K562 (cell line): ENCODE results near the gene ASMTL. TPM values are rescaled to one million over a fixed set of nuclear protein-coding genes. Genes with fewer than 3 reads are reported as not detected.
A peak's percentile ranks its signal among the peaks of the same experiment; 100 is the strongest.

Experiments
- ETV1 ChIP-seq: fragments of 450-650 bp; conservative IDR thresholded peaks from 2 replicates; pipeline ENCODE4 v1.6.1; 2016; ENCODE audit warnings: missing genetic modification characterization, control low read depth, low read depth, missing compliant biosample characterization
- GABPA ChIP-seq: fragments of 200-800 bp; sonication (Bioruptor generic); conservative IDR thresholded peaks from 2 replicates; pipeline ENCODE4 v1.6.1; 2016; ENCODE audit warnings: low read depth, missing genetic modification characterization, missing compliant biosample characterization
- HDAC1 ChIP-seq, 2 experiments: fragments of 450-650 bp; IDR thresholded peaks; 2 replicates each; pipeline ENCODE4 v1.6.1; 2016 to 2017; ENCODE audit warnings: inconsistent platforms in 1 of 2, mild to moderate bottlenecking in 1 of 2, moderate library complexity in 1 of 2
- RBM22 ChIP-seq: fragments of 200-400 bp; formaldehyde crosslinking; IDR thresholded peaks from 2 replicates; pipeline ENCODE4 v1.6.1; 2018; ENCODE audit warnings: low read length, low read depth; ENCODE audit not compliant: poor library complexity, severe bottlenecking
- TCF3 ChIP-seq: sonication (generic); formaldehyde crosslinking; IDR thresholded peaks from 2 replicates; pipeline ENCODE4 v1.4.0; 2020; ENCODE audit warnings: mild to moderate bottlenecking, missing genetic modification reagents
- YY1 ChIP-seq, 3 experiments: IDR thresholded peaks; 2 replicates each; pipeline ENCODE4 v1.6.1; 2011; ENCODE audit warnings: low read length in 2 of 3, mild to moderate bottlenecking in 2 of 3, moderate library complexity in 2 of 3, borderline replicate concordance in 1 of 3, control low read depth in 1 of 3, low read depth in 1 of 3; ENCODE audit not compliant: insufficient read depth in 3 of 3, insufficient replicate concordance in 2 of 3, control insufficient read depth in 1 of 3, insufficient read length in 1 of 3; ENCODE audit errors: extremely low read depth in 1 of 3
- ZKSCAN3 ChIP-seq: fragments of 250-450 bp; sonication (Bioruptor Pico); IDR thresholded peaks from 2 replicates; pipeline ENCODE4 v1.4.0; 2020
- ZNF263 ChIP-seq: sonication (generic); formaldehyde crosslinking; IDR thresholded peaks from 2 replicates; pipeline ENCODE4 v1.8.0; 2022; ENCODE audit warnings: mild to moderate bottlenecking, missing genetic modification reagents, borderline replicate concordance
- ZNF316 ChIP-seq: fragments of 450-650 bp; IDR thresholded peaks from 2 replicates; pipeline ENCODE4 v1.6.1; 2016
- ZNF507 ChIP-seq: conservative IDR thresholded peaks from 2 replicates; pipeline ENCODE4 v1.6.1; 2017; ENCODE audit warnings: missing genetic modification characterization, missing compliant biosample characterization
- ZNF583 ChIP-seq: fragments of 250-450 bp; sonication (Bioruptor Pico); IDR thresholded peaks from 2 replicates; pipeline ENCODE4 v1.4.0; 2020
- polyA plus RNA-seq, 8 experiments: library from polyadenylated mRNA; depleted of rRNA in 4 of 8; stranded (reverse) in 5 of 8; unstranded in 3 of 8; fragments of >200 nt; fragmentation: Nextera tagmentation in 2 of 8; fragmentation: Illumina TruSeq in 1 of 8; extraction: Ambion mirVana in 2 of 8; extraction: Trizol in 1 of 8; gene quantifications; 2 replicates each; pipeline versions ENCODE4 v1.2.1 to v1.2.3, GENCODE V29; 2011 to 2014; ENCODE audit warnings: inconsistent platforms in 1 of 8, missing spikeins in 1 of 8
- total RNA-seq, 7 experiments: library from RNA; depleted of rRNA in 6 of 7; stranded (reverse); fragments of >200 nt in 6 of 7; fragmentation: Illumina TruSeq in 2 of 7; extraction: Trizol in 2 of 7; gene quantifications; 2 replicates each; pipeline versions ENCODE4 v1.2.1 to v1.2.3, GENCODE V29; 2011 to 2021; ENCODE audit warnings: low replicate concordance in 1 of 7
- TF ChIP-seq, protein P1 (sequence below): fragments of 250-450 bp; sonication (Bioruptor Pico); IDR thresholded peaks from 2 replicates; pipeline ENCODE4 v1.4.0; 2020; ENCODE audit warnings: borderline replicate concordance
- TF ChIP-seq, protein P2 (sequence below): fragments of 450-650 bp; formaldehyde crosslinking; IDR thresholded peaks from 2 replicates; pipeline ENCODE4 v1.4.0; 2020; ENCODE audit warnings: mild to moderate bottlenecking
- TF ChIP-seq, protein P3 (sequence below), 2 experiments: fragments of 450-650 bp in 1 of 2; sonication (generic) in 1 of 2; formaldehyde crosslinking in 1 of 2; IDR thresholded peaks; 2 replicates each; pipeline versions ENCODE4 v1.7.1 to v1.9.0; 2016 to 2022; ENCODE audit warnings: inconsistent platforms in 1 of 2, mild to moderate bottlenecking in 1 of 2, missing genetic modification reagents in 1 of 2

The ASMTL gene
- total and polyA plus RNA-seq, 9 of the 15 experiments (the other 6 are each of a cell fraction or from before 2014, with no cell fraction given) = 0.56 to 20.6 (median 7.6) TPM

DNA sequence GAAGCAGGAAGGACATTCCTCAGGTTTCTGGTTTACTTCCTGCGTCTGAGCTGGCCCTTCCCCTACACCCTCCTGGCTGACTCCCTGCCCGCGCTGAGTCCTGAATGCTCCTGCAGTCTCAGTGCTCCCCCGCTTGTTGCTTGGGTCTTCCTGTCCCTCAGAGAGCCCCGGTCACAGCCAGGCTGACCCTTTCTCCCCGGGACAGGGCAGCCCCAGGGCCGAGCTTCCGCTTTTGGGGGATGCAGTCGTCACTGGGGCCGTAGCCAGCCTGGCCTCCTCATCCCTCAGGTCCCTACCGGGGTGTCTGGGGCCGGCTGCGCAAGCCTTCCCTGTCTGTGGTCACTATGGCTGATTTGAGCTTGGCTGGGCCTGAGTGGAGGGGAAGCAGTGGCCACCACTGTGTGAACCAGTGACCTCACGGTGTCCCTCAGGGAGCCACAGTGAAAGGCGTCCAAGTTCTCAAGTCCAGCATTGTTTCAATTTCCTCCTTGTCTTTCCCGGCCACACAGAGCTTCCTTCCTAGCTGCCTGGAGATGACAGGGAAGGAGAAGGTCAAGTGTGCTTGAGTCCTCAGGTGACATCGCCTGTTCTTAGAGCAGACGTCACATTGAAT is 34.1 kb upstream of the ASMTL start (continued):
- TF ChIP-seq, protein P1, sequence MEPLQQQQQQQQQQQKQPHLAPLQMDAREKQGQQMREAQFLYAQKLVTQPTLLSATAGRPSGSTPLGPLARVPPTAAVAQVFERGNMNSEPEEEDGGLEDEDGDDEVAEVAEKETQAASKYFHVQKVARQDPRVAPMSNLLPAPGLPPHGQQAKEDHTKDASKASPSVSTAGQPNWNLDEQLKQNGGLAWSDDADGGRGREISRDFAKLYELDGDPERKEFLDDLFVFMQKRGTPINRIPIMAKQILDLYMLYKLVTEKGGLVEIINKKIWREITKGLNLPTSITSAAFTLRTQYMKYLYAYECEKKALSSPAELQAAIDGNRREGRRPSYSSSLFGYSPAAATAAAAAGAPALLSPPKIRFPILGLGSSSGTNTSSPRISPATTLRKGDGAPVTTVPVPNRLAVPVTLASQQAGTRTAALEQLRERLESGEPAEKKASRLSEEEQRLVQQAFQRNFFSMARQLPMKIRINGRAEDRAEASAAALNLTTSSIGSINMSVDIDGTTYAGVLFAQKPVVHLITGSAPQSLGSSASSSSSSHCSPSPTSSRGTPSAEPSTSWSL (CRISPR knock-in tag) = no peak
- no peak for TF ChIP-seq YY1 (IDR thresholded peaks at IDR 0.05; ENCODE audit: borderline replicate concordance in 1 of 3, control insufficient read depth in 1 of 3, extremely low read depth in 1 of 3, insufficient read depth in 3 of 3, insufficient read length in 1 of 3, insufficient replicate concordance in 2 of 3, low read depth in 1 of 3, low read length in 2 of 3)
- TF ChIP-seq TCF3 = no peak
- no peak for TF ChIP-seq ZNF507 (tag)
- TF ChIP-seq ZNF583 (CRISPR knock-in tag) = no peak
- TF ChIP-seq, protein P2, sequence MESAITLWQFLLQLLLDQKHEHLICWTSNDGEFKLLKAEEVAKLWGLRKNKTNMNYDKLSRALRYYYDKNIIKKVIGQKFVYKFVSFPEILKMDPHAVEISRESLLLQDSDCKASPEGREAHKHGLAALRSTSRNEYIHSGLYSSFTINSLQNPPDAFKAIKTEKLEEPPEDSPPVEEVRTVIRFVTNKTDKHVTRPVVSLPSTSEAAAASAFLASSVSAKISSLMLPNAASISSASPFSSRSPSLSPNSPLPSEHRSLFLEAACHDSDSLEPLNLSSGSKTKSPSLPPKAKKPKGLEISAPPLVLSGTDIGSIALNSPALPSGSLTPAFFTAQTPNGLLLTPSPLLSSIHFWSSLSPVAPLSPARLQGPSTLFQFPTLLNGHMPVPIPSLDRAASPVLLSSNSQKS = no peak
- no peak for TF ChIP-seq RBM22
- TF ChIP-seq ZKSCAN3 (CRISPR knock-in tag) = no peak
- no peak for TF ChIP-seq ETV1 (tag)
- TF ChIP-seq ZNF316 = no peak
- TF ChIP-seq HDAC1 (IDR thresholded peaks at IDR 0.05) = no peak
- TF ChIP-seq, protein P3, sequence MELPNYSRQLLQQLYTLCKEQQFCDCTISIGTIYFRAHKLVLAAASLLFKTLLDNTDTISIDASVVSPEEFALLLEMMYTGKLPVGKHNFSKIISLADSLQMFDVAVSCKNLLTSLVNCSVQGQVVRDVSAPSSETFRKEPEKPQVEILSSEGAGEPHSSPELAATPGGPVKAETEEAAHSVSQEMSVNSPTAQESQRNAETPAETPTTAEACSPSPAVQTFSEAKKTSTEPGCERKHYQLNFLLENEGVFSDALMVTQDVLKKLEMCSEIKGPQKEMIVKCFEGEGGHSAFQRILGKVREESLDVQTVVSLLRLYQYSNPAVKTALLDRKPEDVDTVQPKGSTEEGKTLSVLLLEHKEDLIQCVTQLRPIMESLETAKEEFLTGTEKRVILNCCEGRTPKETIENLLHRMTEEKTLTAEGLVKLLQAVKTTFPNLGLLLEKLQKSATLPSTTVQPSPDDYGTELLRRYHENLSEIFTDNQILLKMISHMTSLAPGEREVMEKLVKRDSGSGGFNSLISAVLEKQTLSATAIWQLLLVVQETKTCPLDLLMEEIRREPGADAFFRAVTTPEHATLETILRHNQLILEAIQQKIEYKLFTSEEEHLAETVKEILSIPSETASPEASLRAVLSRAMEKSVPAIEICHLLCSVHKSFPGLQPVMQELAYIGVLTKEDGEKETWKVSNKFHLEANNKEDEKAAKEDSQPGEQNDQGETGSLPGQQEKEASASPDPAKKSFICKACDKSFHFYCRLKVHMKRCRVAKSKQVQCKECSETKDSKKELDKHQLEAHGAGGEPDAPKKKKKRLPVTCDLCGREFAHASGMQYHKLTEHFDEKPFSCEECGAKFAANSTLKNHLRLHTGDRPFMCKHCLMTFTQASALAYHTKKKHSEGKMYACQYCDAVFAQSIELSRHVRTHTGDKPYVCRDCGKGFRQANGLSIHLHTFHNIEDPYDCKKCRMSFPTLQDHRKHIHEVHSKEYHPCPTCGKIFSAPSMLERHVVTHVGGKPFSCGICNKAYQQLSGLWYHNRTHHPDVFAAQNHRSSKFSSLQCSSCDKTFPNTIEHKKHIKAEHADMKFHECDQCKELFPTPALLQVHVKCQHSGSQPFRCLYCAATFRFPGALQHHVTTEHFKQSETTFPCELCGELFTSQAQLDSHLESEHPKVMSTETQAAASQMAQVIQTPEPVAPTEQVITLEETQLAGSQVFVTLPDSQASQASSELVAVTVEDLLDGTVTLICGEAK (IDR thresholded peaks at IDR 0.05) = 0 out of 2 replicates have a peak, but pooled peaks have one; percentile 31
- TF ChIP-seq, protein P3 (CRISPR knock-in tag; IDR thresholded peaks at IDR 0.05) = no peak
- peak; percentile 34; the same call in 1 of the 2 replicates for TF ChIP-seq ZNF263 (CRISPR knock-in tag)
- TF ChIP-seq GABPA (tag) = 0 out of 2 replicates have a peak, but pooled peaks have one; percentile 35
